ENCODE results near the gene TNPO3. TPM values are rescaled to one million over a fixed set of nuclear protein-coding genes. Genes with fewer than 3 reads are reported as not detected.
"Not testable (repeated sequence)": the region's sequence is repeated elsewhere in the genome, so short reads cannot be mapped to it uniquely, and the experiment has no call there.

Gene TNPO3
- total and polyA plus RNA-seq, 4 donors = 41.6 to 56.8 (median 44.7) TPM

- H3K4me1 ChIP-seq (ENCODE audit: control insufficient read depth, insufficient read depth, low read length) = peaks cover 13% of the 10 kb centered on the region
- H3K36me3 ChIP-seq (ENCODE audit: control insufficient read depth, insufficient read depth, low read length) = peaks cover 26% of the 10 kb centered on the region
- H3K4me3 ChIP-seq (ENCODE audit: low read depth, low read length) = no peak overlapping the region
- H3K27me3 ChIP-seq (ENCODE audit: control insufficient read depth, insufficient read depth, low read length) = peaks cover 15% of the 10 kb centered on the region
- H3K9me3 ChIP-seq (ENCODE audit: control insufficient read depth, insufficient read depth, low read length) = no peaks in the 10 kb centered on the region
- DNase-seq (ENCODE audit: low read depth in 4 of 6, low spot score in 6 of 6) = no peak
- no peak overlapping the region for H3K27ac ChIP-seq (ENCODE audit: low read depth, low read length)
- WGBS (ENCODE audit: insufficient coverage) = 86% methylated on average over 3 of the region's 7 CpGs
Observed at GRCh38 chr7:128944487-128945236, 110.2 kb downstream of the TNPO3 start.

GRCh38 chr7:128943251-128943650 is 111.7 kb downstream of the TNPO3 start:
- Histone ChIP-seq H3K27me3 (ENCODE audit: control insufficient read depth, insufficient read depth, low read length) (peaks cover 27% of the 10 kb centered on the region), H3K4me1 (ENCODE audit: control insufficient read depth, insufficient read depth, low read length) (peaks cover 20% of the 10 kb centered on the region), H3K36me3 (ENCODE audit: control insufficient read depth, insufficient read depth, low read length) (peaks cover 17% of the 10 kb centered on the region)
- H3K4me3 ChIP-seq (ENCODE audit: low read depth, low read length); H3K9me3 ChIP-seq (ENCODE audit: control insufficient read depth, insufficient read depth, low read length); H3K27ac ChIP-seq (ENCODE audit: low read depth, low read length); DNase-seq (ENCODE audit: low read depth in 4 of 6, low spot score in 6 of 6): not testable (repeated sequence)
- WGBS (ENCODE audit: insufficient coverage) = no CpG with 5 or more reads among the region's 2 CpGs

GRCh38 chr7:128941946-128942526 is 112.9 kb downstream of the TNPO3 start:
- Histone ChIP-seq H3K36me3 (ENCODE audit: control insufficient read depth, insufficient read depth, low read length) (peaks cover 8% of the 10 kb centered on the region), H3K4me3 (ENCODE audit: low read depth, low read length) (no peak overlapping the region), H3K27ac (ENCODE audit: low read depth, low read length) (no peak overlapping the region), H3K9me3 (ENCODE audit: control insufficient read depth, insufficient read depth, low read length) (no peaks in the 10 kb centered on the region), H3K27me3 (ENCODE audit: control insufficient read depth, insufficient read depth, low read length) (peaks cover 37% of the 10 kb centered on the region), H3K4me1 (ENCODE audit: control insufficient read depth, insufficient read depth, low read length) (peaks cover 28% of the 10 kb centered on the region)
- WGBS (ENCODE audit: insufficient coverage) = 80% methylated on average over 11 of the region's 16 CpGs
- no peak for DNase-seq (ENCODE audit: low read depth in 4 of 6, low spot score in 6 of 6)

GRCh38 chr7:128941323-128941890 is 113.5 kb downstream of the TNPO3 start:
- H3K27ac ChIP-seq (ENCODE audit: low read depth, low read length) = no peak overlapping the region
- no peak overlapping the region for H3K4me3 ChIP-seq (ENCODE audit: low read depth, low read length)
- WGBS (ENCODE audit: insufficient coverage) = 84% methylated on average over 12 of the region's 15 CpGs
- no peaks in the 10 kb centered on the region for H3K9me3 ChIP-seq (ENCODE audit: control insufficient read depth, insufficient read depth, low read length)
- H3K4me1 ChIP-seq (ENCODE audit: control insufficient read depth, insufficient read depth, low read length) = peaks cover 28% of the 10 kb centered on the region
- H3K36me3 ChIP-seq (ENCODE audit: control insufficient read depth, insufficient read depth, low read length) = peaks cover 5% of the 10 kb centered on the region
- DNase-seq (ENCODE audit: low read depth in 4 of 6, low spot score in 6 of 6) = no peak
- peaks cover 42% of the 10 kb centered on the region for H3K27me3 ChIP-seq (ENCODE audit: control insufficient read depth, insufficient read depth, low read length)

- no peak for DNase-seq (ENCODE audit: low read depth in 4 of 6, low spot score in 6 of 6)
- H3K4me1 ChIP-seq (ENCODE audit: control insufficient read depth, insufficient read depth, low read length) = peaks cover 28% of the 10 kb centered on the region
- WGBS (ENCODE audit: insufficient coverage) = 72% methylated on average over 20 of the region's 20 CpGs
- peaks cover 3% of the 10 kb centered on the region for H3K36me3 ChIP-seq (ENCODE audit: control insufficient read depth, insufficient read depth, low read length)
- peaks cover 44% of the 10 kb centered on the region for H3K27me3 ChIP-seq (ENCODE audit: control insufficient read depth, insufficient read depth, low read length)
- H3K4me3 ChIP-seq (ENCODE audit: low read depth, low read length) = no peak overlapping the region
- H3K27ac ChIP-seq (ENCODE audit: low read depth, low read length) = no peak overlapping the region
- no peaks in the 10 kb centered on the region for H3K9me3 ChIP-seq (ENCODE audit: control insufficient read depth, insufficient read depth, low read length)
Observed at GRCh38 chr7:128940494-128941322, 114.2 kb downstream of the TNPO3 start.

- H3K9me3 ChIP-seq (ENCODE audit: control insufficient read depth, insufficient read depth, low read length) = no peaks in the 10 kb centered on the region
- DNase-seq (ENCODE audit: low read depth in 4 of 6, low spot score in 6 of 6) = no peak
- no peak overlapping the region for H3K27ac ChIP-seq (ENCODE audit: low read depth, low read length)
- no peak overlapping the region for H3K4me3 ChIP-seq (ENCODE audit: low read depth, low read length)
- WGBS (ENCODE audit: insufficient coverage) = 71% methylated on average over 16 of the region's 18 CpGs
- peaks cover 2% of the 10 kb centered on the region for H3K36me3 ChIP-seq (ENCODE audit: control insufficient read depth, insufficient read depth, low read length)
- H3K27me3 ChIP-seq (ENCODE audit: control insufficient read depth, insufficient read depth, low read length) = peaks cover 51% of the 10 kb centered on the region
- H3K4me1 ChIP-seq (ENCODE audit: control insufficient read depth, insufficient read depth, low read length) = peaks cover 28% of the 10 kb centered on the region
Observed at GRCh38 chr7:128939861-128940410, 115.0 kb downstream of the TNPO3 start.

GRCh38 chr7:128939075-128939860 is 115.6 kb downstream of the TNPO3 start:
- Histone ChIP-seq H3K27ac (ENCODE audit: low read depth, low read length) (no peak overlapping the region), H3K4me3 (ENCODE audit: low read depth, low read length) (no peak overlapping the region), H3K27me3 (ENCODE audit: control insufficient read depth, insufficient read depth, low read length) (peaks cover 54% of the 10 kb centered on the region), H3K4me1 (ENCODE audit: control insufficient read depth, insufficient read depth, low read length) (peaks cover 28% of the 10 kb centered on the region), H3K36me3 (ENCODE audit: control insufficient read depth, insufficient read depth, low read length) (peaks cover 2% of the 10 kb centered on the region), H3K9me3 (ENCODE audit: control insufficient read depth, insufficient read depth, low read length) (no peaks in the 10 kb centered on the region)
- DNase-seq (ENCODE audit: low read depth in 4 of 6, low spot score in 6 of 6) = no peak
- WGBS (ENCODE audit: insufficient coverage) = 83% methylated on average over 3 of the region's 7 CpGs

DNA sequence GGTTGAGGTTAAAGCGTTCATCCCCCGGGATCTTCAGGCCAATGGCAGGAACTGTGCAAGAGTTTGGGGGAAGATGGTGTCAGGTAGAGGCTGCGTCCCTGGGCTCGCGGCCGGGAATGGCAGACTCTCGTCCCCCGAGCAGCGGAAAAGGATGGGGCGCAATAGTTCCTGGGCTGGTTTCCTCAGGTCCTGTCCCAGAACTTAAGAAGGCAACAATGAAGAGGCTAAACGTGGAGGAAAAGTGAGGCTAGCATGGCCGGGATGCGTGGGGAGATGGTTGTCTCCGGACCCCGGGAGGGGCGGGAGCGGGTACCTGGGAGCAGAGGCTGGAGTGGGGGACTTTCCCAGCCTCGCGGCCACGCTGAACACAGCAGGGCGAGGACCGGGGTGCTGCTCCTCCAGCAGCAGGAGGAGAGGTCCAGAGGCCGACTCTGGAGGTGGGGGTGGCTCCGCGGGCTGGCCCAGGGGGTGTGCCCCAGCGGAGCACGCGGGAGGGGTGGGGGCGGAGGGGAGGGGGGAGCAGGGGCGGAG is 116.3 kb downstream of the TNPO3 start:
- H3K36me3 ChIP-seq (ENCODE audit: control insufficient read depth, insufficient read depth, low read length) = peaks cover 2% of the 10 kb centered on the region
- WGBS (ENCODE audit: insufficient coverage) = under 1% methylated on average over 20 of the region's 30 CpGs
- no peaks in the 10 kb centered on the region for H3K9me3 ChIP-seq (ENCODE audit: control insufficient read depth, insufficient read depth, low read length)
- DNase-seq (ENCODE audit: low read depth in 4 of 6, low spot score in 6 of 6) = peak in 2 of 6 donors; percentile 7 to 24
- peaks cover 54% of the 10 kb centered on the region for H3K27me3 ChIP-seq (ENCODE audit: control insufficient read depth, insufficient read depth, low read length)
- peak overlapping the region; percentile 38 for H3K4me3 ChIP-seq (ENCODE audit: low read depth, low read length)
- no peak overlapping the region for H3K27ac ChIP-seq (ENCODE audit: low read depth, low read length)
- H3K4me1 ChIP-seq (ENCODE audit: control insufficient read depth, insufficient read depth, low read length) = peaks cover 28% of the 10 kb centered on the region

Measured in spinal cord (tissue), 10 donors.